H9 (cell line): ENCODE results near the gene RFX8. TPM values are rescaled to one million over a fixed set of nuclear protein-coding genes. Genes with fewer than 3 reads are reported as not detected.

ENCODE experiments used
- DNase-seq: peaks from one replicate; pipeline ENCODE4 v3.0.0-alpha.2; 2017
- H2AFZ ChIP-seq: one replicate; pipeline ENCODE4 v1.6.1; 2013; ENCODE audit warnings: mild to moderate bottlenecking, low read length, control low read depth, moderate library complexity
- H2AK5ac ChIP-seq: 2 replicates; pipeline ENCODE4 v1.6.1; 2013; ENCODE audit warnings: low read length, control low read depth, mixed read lengths; ENCODE audit not compliant: insufficient read length
- H2BK120ac ChIP-seq: one replicate; pipeline ENCODE4 v1.6.1; 2013; ENCODE audit warnings: low read depth, mild to moderate bottlenecking, low read length, control low read depth, inconsistent platforms; ENCODE audit not compliant: poor library complexity, severe bottlenecking
- H2BK12ac ChIP-seq: 2 replicates; pipeline ENCODE4 v1.6.1; 2013; ENCODE audit warnings: low read length, control low read depth, mixed read lengths, low read depth; ENCODE audit not compliant: insufficient read length
- H2BK15ac ChIP-seq: 2 replicates; pipeline ENCODE4 v1.6.1; 2013; ENCODE audit warnings: low read depth, low read length, control low read depth
- H2BK20ac ChIP-seq: one replicate; pipeline ENCODE4 v1.6.1; 2013; ENCODE audit warnings: low read depth, mild to moderate bottlenecking, low read length, control low read depth, inconsistent platforms; ENCODE audit not compliant: poor library complexity, severe bottlenecking
- H2BK5ac ChIP-seq: 2 replicates; pipeline ENCODE4 v1.6.1; 2013; ENCODE audit warnings: low read length, control low read depth, mixed read lengths; ENCODE audit not compliant: insufficient read length
- H3K14ac ChIP-seq: 2 replicates; pipeline ENCODE4 v1.6.1; 2013; ENCODE audit warnings: low read length, control low read depth; ENCODE audit not compliant: insufficient read depth
- H3K18ac ChIP-seq: 2 replicates; pipeline ENCODE4 v1.6.1; 2013; ENCODE audit warnings: low read depth, mild to moderate bottlenecking, mixed read lengths, low read length, control low read depth; ENCODE audit not compliant: insufficient read length
- H3K23ac ChIP-seq: 2 replicates; pipeline ENCODE4 v1.6.1; 2013; ENCODE audit warnings: low read length, control low read depth, mixed read lengths, low read depth; ENCODE audit not compliant: insufficient read length
- H3K23me2 ChIP-seq: 2 replicates; pipeline ENCODE4 v1.6.1; 2013; ENCODE audit warnings: low read depth, mild to moderate bottlenecking, mixed read lengths, low read length, control low read depth; ENCODE audit not compliant: insufficient read length, poor library complexity, severe bottlenecking
- H3K27ac ChIP-seq: 2 replicates; pipeline ENCODE4 v1.5.1; 2013; ENCODE audit warnings: low read length, control low read depth, mixed read lengths, low read depth; ENCODE audit not compliant: insufficient read length
- H3K27me3 ChIP-seq: 2 replicates; pipeline ENCODE4 v1.6.1; 2013; ENCODE audit warnings: low read length, control low read depth, inconsistent platforms; ENCODE audit not compliant: insufficient read depth
- H3K4ac ChIP-seq: 2 replicates; pipeline ENCODE4 v1.6.1; 2013; ENCODE audit warnings: low read depth, mild to moderate bottlenecking, control low read depth, inconsistent platforms, low read length, moderate library complexity
- H3K4me1 ChIP-seq: 2 replicates; pipeline ENCODE4 v1.6.1; 2013; ENCODE audit warnings: low read length, control low read depth, inconsistent platforms; ENCODE audit not compliant: insufficient read depth
- H3K4me2 ChIP-seq: 2 replicates; pipeline ENCODE4 v1.6.1; 2013; ENCODE audit warnings: low read length, control low read depth, mixed read lengths; ENCODE audit not compliant: insufficient read length, insufficient read depth
- H3K56ac ChIP-seq: 2 replicates; pipeline ENCODE4 v1.6.1; 2013; ENCODE audit warnings: low read depth, mild to moderate bottlenecking, mixed read lengths, low read length, control low read depth; ENCODE audit not compliant: insufficient read length
- H3K79me1 ChIP-seq: 2 replicates; pipeline ENCODE4 v1.6.1; 2013; ENCODE audit warnings: low read depth, mild to moderate bottlenecking, moderate library complexity, low read length, control low read depth, inconsistent platforms; ENCODE audit not compliant: insufficient read depth, poor library complexity, severe bottlenecking
- H3K79me2 ChIP-seq: 2 replicates; pipeline ENCODE4 v1.6.1; 2013; ENCODE audit warnings: low read length, control low read depth, inconsistent platforms; ENCODE audit not compliant: insufficient read depth
- H3K9ac ChIP-seq: 2 replicates; pipeline ENCODE4 v1.6.1; 2013; ENCODE audit warnings: low read length, control low read depth, mixed read lengths; ENCODE audit not compliant: insufficient read length; ENCODE audit errors: extremely low read depth
- H3K9me3 ChIP-seq: one replicate; pipeline ENCODE4 v1.6.1; 2013; ENCODE audit warnings: low read depth, low read length, inconsistent platforms; ENCODE audit not compliant: control insufficient read depth
- H3T11ph ChIP-seq: one replicate; pipeline ENCODE4 v1.6.1; 2013; ENCODE audit warnings: mild to moderate bottlenecking, low read length, control low read depth, inconsistent platforms
- H4K20me1 ChIP-seq: one replicate; pipeline ENCODE4 v1.6.1; 2013; ENCODE audit not compliant: control insufficient read depth, insufficient read length, insufficient read depth
- H4K5ac ChIP-seq: 2 replicates; pipeline ENCODE4 v1.6.1; 2013; ENCODE audit warnings: low read depth, mild to moderate bottlenecking, mixed read lengths, low read length, control low read depth; ENCODE audit not compliant: insufficient read length
- H4K8ac ChIP-seq: replicated peaks from 2 replicates; pipeline ENCODE4 v1.6.1; 2013; ENCODE audit warnings: low read length, control low read depth, mixed read lengths, low read depth; ENCODE audit not compliant: insufficient read length
- H4K91ac ChIP-seq: 2 replicates; pipeline ENCODE4 v1.6.1; 2013; ENCODE audit warnings: low read depth, mild to moderate bottlenecking, moderate library complexity, mixed read lengths, low read length, control low read depth; ENCODE audit not compliant: insufficient read length
- H3K27ac Mint-ChIP-seq, 3 experiments: 2 replicates in 2 of 3; 3 replicates in 1 of 3; pipeline ENCODE4 v1.8.0; 2020 to 2021; ENCODE audit warnings: mixed read lengths in 3 of 3, mild to moderate bottlenecking in 1 of 3, moderate library complexity in 1 of 3
- H3K27me3 Mint-ChIP-seq: 2 replicates; pipeline ENCODE4 v1.8.0; 2021; ENCODE audit warnings: low read depth, mild to moderate bottlenecking, moderate library complexity, mixed read lengths
- H3K36me3 Mint-ChIP-seq, 3 experiments: 2 replicates in 2 of 3; 3 replicates in 1 of 3; pipeline ENCODE4 v1.8.0; 2020 to 2021; ENCODE audit warnings: low read depth in 3 of 3, mixed read lengths in 3 of 3; ENCODE audit not compliant: insufficient read depth in 1 of 3
- H3K4me1 Mint-ChIP-seq, 2 experiments: 2 replicates each; pipeline ENCODE4 v1.8.0; 2020; ENCODE audit warnings: mixed read lengths in 2 of 2
- H3K4me3 Mint-ChIP-seq, 2 experiments: 2 replicates in 1 of 2; 3 replicates in 1 of 2; pipeline ENCODE4 v1.8.0; 2020 to 2021; ENCODE audit warnings: mild to moderate bottlenecking in 2 of 2, mixed read lengths in 2 of 2, moderate library complexity in 1 of 2
- H3K9me3 Mint-ChIP-seq, 2 experiments: 2 replicates in 1 of 2; 3 replicates in 1 of 2; pipeline ENCODE4 v1.8.0; 2020; ENCODE audit warnings: mild to moderate bottlenecking in 2 of 2, mixed read lengths in 2 of 2, moderate library complexity in 1 of 2
- WGBS: extraction: QIAGEN DNeasy Blood & Tissue Kit; methylation state at CpG from one replicate; pipeline ENCODE4 v1.1.7; 2013; ENCODE audit warnings: missing lambda C conversion rate, low lambda C conversion rate, mixed read lengths; ENCODE audit not compliant: insufficient read length; ENCODE audit errors: extremely low coverage; 5-methylcytosine and 5-hydroxymethylcytosine counted together
- total RNA-seq: library from RNA; stranded (reverse); gene quantifications from 2 replicates; pipeline ENCODE4 v1.2.1, GENCODE V29; 2021
- TF ChIP-seq, protein P1 (sequence below): fragments of 200-600 bp; sonication (generic); conservative IDR thresholded peaks from 3 replicates; pipeline ENCODE4 v1.8.0; 2021; ENCODE audit warnings: antibody characterized with exemption, mild to moderate bottlenecking

Gene RFX8
- total RNA-seq, 1 experiment from 2014 or later: 0.22 TPM

- Mint-ChIP-seq H3K4me1 (peaks cover 9 to 10% of the 10 kb centered on the region in 2 experiments), H3K27ac (no peak overlapping the region), H3K27me3 (peaks cover 5% of the 10 kb centered on the region), H3K36me3 (no peaks in the 10 kb centered on the region), H3K4me3 (no peak overlapping the region), H3K9me3 (peaks cover 0 to 3% of the 10 kb centered on the region in 2 experiments; a peak in 1 of 5 replicates)
- no peak overlapping the region for H4K5ac ChIP-seq
- H3K9ac ChIP-seq: no peak overlapping the region
- no peak overlapping the region for H3K27ac ChIP-seq
- H2AK5ac ChIP-seq: no peak overlapping the region
- no peaks in the 10 kb centered on the region for H3K23me2 ChIP-seq
- DNase-seq: no peak
- H3T11ph ChIP-seq: no peak overlapping the region
- TF ChIP-seq, protein P1, sequence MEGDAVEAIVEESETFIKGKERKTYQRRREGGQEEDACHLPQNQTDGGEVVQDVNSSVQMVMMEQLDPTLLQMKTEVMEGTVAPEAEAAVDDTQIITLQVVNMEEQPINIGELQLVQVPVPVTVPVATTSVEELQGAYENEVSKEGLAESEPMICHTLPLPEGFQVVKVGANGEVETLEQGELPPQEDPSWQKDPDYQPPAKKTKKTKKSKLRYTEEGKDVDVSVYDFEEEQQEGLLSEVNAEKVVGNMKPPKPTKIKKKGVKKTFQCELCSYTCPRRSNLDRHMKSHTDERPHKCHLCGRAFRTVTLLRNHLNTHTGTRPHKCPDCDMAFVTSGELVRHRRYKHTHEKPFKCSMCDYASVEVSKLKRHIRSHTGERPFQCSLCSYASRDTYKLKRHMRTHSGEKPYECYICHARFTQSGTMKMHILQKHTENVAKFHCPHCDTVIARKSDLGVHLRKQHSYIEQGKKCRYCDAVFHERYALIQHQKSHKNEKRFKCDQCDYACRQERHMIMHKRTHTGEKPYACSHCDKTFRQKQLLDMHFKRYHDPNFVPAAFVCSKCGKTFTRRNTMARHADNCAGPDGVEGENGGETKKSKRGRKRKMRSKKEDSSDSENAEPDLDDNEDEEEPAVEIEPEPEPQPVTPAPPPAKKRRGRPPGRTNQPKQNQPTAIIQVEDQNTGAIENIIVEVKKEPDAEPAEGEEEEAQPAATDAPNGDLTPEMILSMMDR: no peak
- no peaks in the 10 kb centered on the region for H3K4me1 ChIP-seq
- H2BK20ac ChIP-seq: no peak overlapping the region
- H4K20me1 ChIP-seq: no peaks in the 10 kb centered on the region
- no peaks in the 10 kb centered on the region for H3K79me1 ChIP-seq
- H3K56ac ChIP-seq: no peak overlapping the region
- H4K91ac ChIP-seq: no peak overlapping the region
- no peak overlapping the region for H2BK5ac ChIP-seq
- H2BK15ac ChIP-seq: no peak overlapping the region
- no peaks in the 10 kb centered on the region for H3K27me3 ChIP-seq
- no peak overlapping the region for H2BK120ac ChIP-seq
- H2BK12ac ChIP-seq: no peak overlapping the region
- no peaks in the 10 kb centered on the region for H3K9me3 ChIP-seq
- H3K79me2 ChIP-seq: no peaks in the 10 kb centered on the region
- no peak overlapping the region for H3K4ac ChIP-seq
- no peak overlapping the region for H3K23ac ChIP-seq
- H3K4me2 ChIP-seq: no peak overlapping the region
- no peak overlapping the region for H3K18ac ChIP-seq
- no peak overlapping the region for H2AFZ ChIP-seq
- no CpG with 5 or more reads among the region's 5 CpGs for WGBS
- no peak overlapping the region for H3K14ac ChIP-seq
- H4K8ac ChIP-seq: no peak overlapping the region
Observed at GRCh38 chr2:101368376-101368775, 106.5 kb downstream of the RFX8 start.
